H1 (cell line): ENCODE results near the gene FLRT2. TPM values are rescaled to one million over a fixed set of nuclear protein-coding genes. Genes with fewer than 3 reads are reported as not detected.

Experiments used
- CTCF ChIA-PET: fragments of 300-600 bp; sonication (Branson Sonifier 250); formaldehyde crosslinking; loops from one replicate; lab custom pipeline; 2021; ENCODE audit not compliant: partially characterized antibody; lab: Charles Lee
- POLR2A ChIA-PET: fragments of 300-600 bp; sonication (Branson Sonifier 250); formaldehyde crosslinking; loops from one replicate; lab custom pipeline; 2021; ENCODE audit warnings: inconsistent platforms; ENCODE audit not compliant: partially characterized antibody; lab: Charles Lee
- DNase-seq, 2 experiments: peaks; one replicate each; pipeline versions ENCODE4 v3.0.0 to v3.0.0-alpha.2; 2010 to 2022; ENCODE audit warnings: low spot score in 2 of 2, low read depth in 1 of 2, mixed read lengths in 1 of 2
- FAIRE-seq: peaks from 2 replicates; lab custom pipeline; 2011; peaks lifted over from hg19 to GRCh38; lab: Jason Lieb, UNC
- H2AFZ ChIP-seq: 2 replicates; pipeline ENCODE4 v1.8.1; 2012; ENCODE audit warnings: low read length, inconsistent platforms
- H2AK5ac ChIP-seq: 2 replicates; pipeline ENCODE4 v1.6.1; 2013; ENCODE audit warnings: low read depth, low read length
- H2BK120ac ChIP-seq: replicated peaks from 2 replicates; pipeline ENCODE3; 2013; ENCODE audit warnings: low read depth, low read length, inconsistent platforms
- H2BK12ac ChIP-seq: 2 replicates; pipeline ENCODE4 v1.6.1; 2013; ENCODE audit warnings: low read depth, low read length
- H2BK15ac ChIP-seq: 2 replicates; pipeline ENCODE4 v1.6.1; 2013; ENCODE audit warnings: low read length
- H2BK20ac ChIP-seq: 2 replicates; pipeline ENCODE4 v1.6.1; 2013; ENCODE audit warnings: low read length
- H2BK5ac ChIP-seq: 2 replicates; pipeline ENCODE4 v1.6.1; 2013; ENCODE audit warnings: low read depth, low read length
- H3K14ac ChIP-seq: 2 replicates; pipeline ENCODE4 v1.6.1; 2013; ENCODE audit warnings: inconsistent platforms; ENCODE audit not compliant: insufficient read length
- H3K18ac ChIP-seq: 2 replicates; pipeline ENCODE4 v1.6.1; 2013; ENCODE audit warnings: low read length; ENCODE audit errors: extremely low read depth
- H3K23ac ChIP-seq: 2 replicates; pipeline ENCODE4 v1.6.1; 2013; ENCODE audit warnings: inconsistent platforms; ENCODE audit not compliant: insufficient read length
- H3K23me2 ChIP-seq: 2 replicates; pipeline ENCODE4 v1.6.1; 2013; ENCODE audit warnings: low read depth, low read length
- H3K27ac ChIP-seq: 2 replicates; pipeline ENCODE4 v1.6.1; 2011; ENCODE audit warnings: low read depth, low read length, inconsistent platforms
- H3K27me3 ChIP-seq, 4 experiments: replicated peaks in 1 of 4; 1 replicate in 1 of 4; 2 replicates in 3 of 4; pipeline versions ENCODE4 v1.6.1 to v1.8.1; 2011 to 2013; ENCODE audit warnings: low read length in 3 of 4, mild to moderate bottlenecking in 3 of 4, inconsistent platforms in 2 of 4, mixed read lengths in 2 of 4, moderate library complexity in 1 of 4; ENCODE audit not compliant: control insufficient read depth in 3 of 4, insufficient read depth in 3 of 4; ENCODE audit errors: extremely low read depth in 1 of 4
- H3K36me3 ChIP-seq, 4 experiments: 2 replicates each; pipeline versions ENCODE4 v1.6.1 to v1.8.1; 2011 to 2013; ENCODE audit warnings: mild to moderate bottlenecking in 4 of 4, low read length in 3 of 4, moderate library complexity in 2 of 4, control low read depth in 1 of 4, inconsistent platforms in 1 of 4; ENCODE audit not compliant: insufficient read depth in 4 of 4, control insufficient read depth in 2 of 4
- H3K4ac ChIP-seq: replicated peaks from 2 replicates; pipeline ENCODE3; 2013; ENCODE audit warnings: low read length, low read depth, mixed read lengths, inconsistent platforms; ENCODE audit not compliant: insufficient read length
- H3K4me1 ChIP-seq, 4 experiments: replicated peaks in 1 of 4; 1 replicate in 1 of 4; 2 replicates in 3 of 4; pipeline versions ENCODE4 v1.6.1 to v1.8.1; 2011 to 2013; ENCODE audit warnings: low read length in 3 of 4, inconsistent platforms in 2 of 4, mixed read lengths in 1 of 4; ENCODE audit not compliant: insufficient read depth in 4 of 4, control insufficient read depth in 3 of 4
- H3K4me2 ChIP-seq, 2 experiments: 2 replicates each; pipeline versions ENCODE4 v1.6.1 to v1.8.1; 2011 to 2013; ENCODE audit warnings: low read depth in 2 of 2, low read length in 2 of 2, control low read depth in 1 of 2, inconsistent platforms in 1 of 2, mild to moderate bottlenecking in 1 of 2; ENCODE audit not compliant: insufficient read depth in 1 of 2
- H3K4me3 ChIP-seq, 4 experiments: fragments of 200-600, 300-600 bp in 1 of 4; sonication (generic), shearing (Covaris generic), sonication (Bioruptor Twin) in 1 of 4; 2 replicates each; pipeline versions ENCODE4 v1.5.1 to v1.8.1; 2011 to 2016; ENCODE audit warnings: low read length in 4 of 4, low read depth in 3 of 4, control low read depth in 2 of 4, inconsistent platforms in 2 of 4, mild to moderate bottlenecking in 2 of 4, mixed read lengths in 1 of 4, moderate library complexity in 1 of 4; ENCODE audit not compliant: insufficient read depth in 2 of 4; ENCODE audit errors: extremely low read depth in 1 of 4
- H3K56ac ChIP-seq: replicated peaks from 2 replicates; pipeline ENCODE3; 2013; ENCODE audit warnings: low read depth, mild to moderate bottlenecking, mixed read lengths, low read length, inconsistent platforms; ENCODE audit not compliant: insufficient read length
- H3K79me1 ChIP-seq: 2 replicates; pipeline ENCODE4 v1.6.1; 2013; ENCODE audit warnings: low read depth, low read length, control low read depth
- H3K79me2 ChIP-seq, 2 experiments: 2 replicates each; pipeline versions ENCODE4 v1.6.1 to v1.8.1; 2012 to 2013; ENCODE audit warnings: low read length in 2 of 2, mild to moderate bottlenecking in 2 of 2, inconsistent platforms in 1 of 2; ENCODE audit not compliant: insufficient read depth in 2 of 2, control insufficient read depth in 1 of 2
- H3K9ac ChIP-seq, 4 experiments: replicated peaks in 1 of 4; 1 replicate in 1 of 4; 2 replicates in 3 of 4; pipeline versions ENCODE4 v1.6.1 to v1.8.1; 2011 to 2013; ENCODE audit warnings: low read depth in 3 of 4, low read length in 3 of 4, control low read depth in 2 of 4, mild to moderate bottlenecking in 2 of 4, moderate library complexity in 2 of 4, inconsistent platforms in 1 of 4; ENCODE audit errors: extremely low read depth in 1 of 4
- H3K9me3 ChIP-seq, 2 experiments: 2 replicates each; pipeline versions ENCODE4 v1.6.1 to v1.8.1; 2012 to 2013; ENCODE audit warnings: mild to moderate bottlenecking in 2 of 2, moderate library complexity in 2 of 2, control low read depth in 1 of 2, inconsistent platforms in 1 of 2, low read depth in 1 of 2, low read length in 1 of 2, mixed read lengths in 1 of 2; ENCODE audit not compliant: insufficient read depth in 2 of 2
- H4K20me1 ChIP-seq, 2 experiments: replicated peaks in 1 of 2; 2 replicates each; pipeline versions ENCODE3 to v1.8.1; 2011 to 2013; ENCODE audit warnings: inconsistent platforms in 2 of 2, low read length in 2 of 2, mild to moderate bottlenecking in 1 of 2; ENCODE audit not compliant: insufficient read depth in 2 of 2, control insufficient read depth in 1 of 2
- H4K5ac ChIP-seq: 2 replicates; pipeline ENCODE4 v1.6.1; 2013; ENCODE audit warnings: low read length, low read depth, mixed read lengths, inconsistent platforms; ENCODE audit not compliant: insufficient read length
- H4K8ac ChIP-seq: 2 replicates; pipeline ENCODE4 v1.8.0; 2013; ENCODE audit warnings: mild to moderate bottlenecking, moderate library complexity, low read length, inconsistent platforms; ENCODE audit not compliant: insufficient read depth; ENCODE audit errors: extremely low read depth
- H4K91ac ChIP-seq: replicated peaks from 2 replicates; pipeline ENCODE3; 2013; ENCODE audit warnings: low read length, mixed read lengths, inconsistent platforms; ENCODE audit not compliant: insufficient read length
- ASH2L ChIP-seq: fragments of 200-600, 300-600 bp; sonication (generic); IDR thresholded peaks from one replicate; pipeline ENCODE4 v1.7.1; 2017; ENCODE audit warnings: low read length
- BCL11A ChIP-seq, 2 experiments: IDR thresholded peaks; one replicate each; pipeline ENCODE4 v1.6.1; 2011; ENCODE audit warnings: low read depth in 2 of 2, low read length in 2 of 2, mild to moderate bottlenecking in 2 of 2
- CBX5 ChIP-seq: fragments of 300-800, 300-1000 bp; sonication (generic); IDR thresholded peaks from 2 replicates; pipeline ENCODE4 v1.7.1; 2016; ENCODE audit warnings: antibody characterized with exemption, low read length, low read depth
- E2F6 ChIP-seq: IDR thresholded peaks from 2 replicates; pipeline ENCODE4 v1.6.1; 2012; ENCODE audit warnings: inconsistent platforms
- EGR1 ChIP-seq: IDR thresholded peaks from 2 replicates; pipeline ENCODE4 v1.6.1; 2011; ENCODE audit warnings: low read depth, low read length, borderline replicate concordance
- FOSL1 ChIP-seq: IDR thresholded peaks from 2 replicates; pipeline ENCODE4 v1.6.1; 2011; ENCODE audit warnings: mild to moderate bottlenecking, low read depth, low read length, moderate library complexity; ENCODE audit not compliant: insufficient read depth
- GABPA ChIP-seq: IDR thresholded peaks from 2 replicates; pipeline ENCODE4 v1.6.1; 2011; ENCODE audit warnings: mild to moderate bottlenecking, low read length, moderate library complexity, borderline replicate concordance; ENCODE audit not compliant: insufficient read depth
- POLR2AphosphoS5 ChIP-seq: IDR thresholded peaks from 2 replicates; pipeline ENCODE4 v1.6.1; 2011; ENCODE audit warnings: low read depth, low read length
- POU5F1 ChIP-seq: IDR thresholded peaks from 2 replicates; pipeline ENCODE4 v1.6.1; 2011; ENCODE audit warnings: low read depth, mild to moderate bottlenecking, low read length, moderate library complexity
- SP1 ChIP-seq: IDR thresholded peaks from 2 replicates; pipeline ENCODE4 v1.6.1; 2011; ENCODE audit warnings: low read depth, low read length
- SP2 ChIP-seq: IDR thresholded peaks from 2 replicates; pipeline ENCODE4 v1.6.1; 2012; ENCODE audit warnings: mild to moderate bottlenecking, low read length, inconsistent platforms
- SP4 ChIP-seq: IDR thresholded peaks from 2 replicates; pipeline ENCODE4 v1.6.1; 2012; ENCODE audit warnings: low read length, inconsistent platforms
- TAF7 ChIP-seq: optimal IDR thresholded peaks from 2 replicates; pipeline ENCODE3; 2011; ENCODE audit warnings: low read depth, mild to moderate bottlenecking, inconsistent platforms, low read length, moderate library complexity, borderline replicate concordance
- YY1 ChIP-seq: IDR thresholded peaks from 2 replicates; pipeline ENCODE4 v1.6.1; 2011; ENCODE audit warnings: low read depth, mild to moderate bottlenecking, low read length
- WGBS, 2 experiments: shearing (Covaris generic) in 1 of 2; methylation state at CpG; one replicate each; pipeline versions ENCODE4 v1.1.6 to v1.1.7; 2013 to 2015; ENCODE audit warnings: low lambda C conversion rate in 2 of 2, mixed read lengths in 2 of 2, inconsistent platforms in 1 of 2, low coverage in 1 of 2, missing lambda C conversion rate in 1 of 2; ENCODE audit not compliant: insufficient replicate concordance in 2 of 2, insufficient coverage in 1 of 2, insufficient read length in 1 of 2; ENCODE audit errors: extremely low coverage in 1 of 2, missing lambda C conversion rate in 1 of 2; 5-methylcytosine and 5-hydroxymethylcytosine counted together
- polyA plus RNA-seq, 7 experiments: library from polyadenylated mRNA; depleted of rRNA in 3 of 7; stranded (reverse) in 5 of 7; unstranded in 2 of 7; fragments of >200 nt in 5 of 7; fragments of 200-250 nt in 2 of 7; gene quantifications; 1 replicate in 5 of 7; 2 replicates in 1 of 7; 4 replicates in 1 of 7; pipeline versions ENCODE4 v1.2.1 to v1.2.3, GENCODE V29; 2011 to 2013; ENCODE audit warnings: missing spikeins in 2 of 7, mixed read lengths in 2 of 7
- total RNA-seq: library from RNA; stranded (reverse); fragmentation: NEBNext Ultra II Directional; extraction: Animal tissue kit (Norgen Biotek cat#: 25700); gene quantifications from 2 replicates; pipeline ENCODE4 v1.2.1, GENCODE V29; 2021

Gene FLRT2
- total and polyA plus RNA-seq, 2 of the 8 experiments (the other 6 are each of a cell fraction or from before 2014, with no cell fraction given): 2.4 to 6.9 TPM

GRCh38 chr14:85519661-85520305 is 10.2 kb upstream of the FLRT2 start:
- POLR2A ChIA-PET: no interaction called here
- no peak for TF ChIP-seq ASH2L
- TF ChIP-seq EGR1: no peak
- no peak for TF ChIP-seq SP1
- no peak for TF ChIP-seq SP4
- TF ChIP-seq POU5F1: no peak
- TF ChIP-seq POLR2AphosphoS5: no peak
- TF ChIP-seq SP2: no peak
- no peak for TF ChIP-seq E2F6
- no peak for TF ChIP-seq YY1
- TF ChIP-seq FOSL1: no peak
- TF ChIP-seq TAF7: no peak
- TF ChIP-seq CBX5: no peak
- TF ChIP-seq BCL11A (IDR thresholded peaks at IDR 0.05; ENCODE audit: low read depth in 2 of 2, low read length in 2 of 2): no peak
- no peak for TF ChIP-seq GABPA

More at GRCh38 chr14:85519661-85520305, 10.2 kb upstream of the FLRT2 start:
- no peak overlapping the region for H3K4me2 ChIP-seq
- H3K56ac ChIP-seq: no peak overlapping the region
- no peak overlapping the region for H2BK15ac ChIP-seq
- CTCF ChIA-PET: no interaction called here
- H2BK12ac ChIP-seq: no peak overlapping the region
- H3K23me2 ChIP-seq: no peaks in the 10 kb centered on the region; the same call in 1 of the 2 replicates
- no peak overlapping the region for H4K91ac ChIP-seq
- H4K20me1 ChIP-seq: no peaks in the 10 kb centered on the region
- H3K36me3 ChIP-seq: no peaks in the 10 kb centered on the region
- no peak overlapping the region for H3K23ac ChIP-seq
- no peak overlapping the region for H3K27ac ChIP-seq
- H3K79me1 ChIP-seq: no peaks in the 10 kb centered on the region
- no peak overlapping the region for H3K14ac ChIP-seq
- FAIRE-seq (no peak), DNase-seq (no peak)
- no peak overlapping the region for H2BK5ac ChIP-seq
- H2BK20ac ChIP-seq: no peak overlapping the region
- H3K9me3 ChIP-seq: no peaks in the 10 kb centered on the region
- H3K4me1 ChIP-seq: no peaks in the 10 kb centered on the region
- H2AFZ ChIP-seq: no peak overlapping the region
- H2BK120ac ChIP-seq: no peak overlapping the region
- no peak overlapping the region for H4K5ac ChIP-seq
- H3K18ac ChIP-seq: no peak overlapping the region
- no peak overlapping the region for H2AK5ac ChIP-seq
- 81% methylated on average over 1 of the region's 1 CpG; no CpG with 5 or more reads in 1 of the 2 experiments for WGBS, 2 experiments
- no peak overlapping the region for H4K8ac ChIP-seq
- no peaks in the 10 kb centered on the region for H3K27me3 ChIP-seq
- H3K4ac ChIP-seq: no peak overlapping the region
- H3K9ac ChIP-seq: no peak overlapping the region
- no peaks in the 10 kb centered on the region for H3K79me2 ChIP-seq
- H3K4me3 ChIP-seq: no peak overlapping the region
